ENCODE measurements around the gene CNTN1.

Gene CNTN1

DNA sequence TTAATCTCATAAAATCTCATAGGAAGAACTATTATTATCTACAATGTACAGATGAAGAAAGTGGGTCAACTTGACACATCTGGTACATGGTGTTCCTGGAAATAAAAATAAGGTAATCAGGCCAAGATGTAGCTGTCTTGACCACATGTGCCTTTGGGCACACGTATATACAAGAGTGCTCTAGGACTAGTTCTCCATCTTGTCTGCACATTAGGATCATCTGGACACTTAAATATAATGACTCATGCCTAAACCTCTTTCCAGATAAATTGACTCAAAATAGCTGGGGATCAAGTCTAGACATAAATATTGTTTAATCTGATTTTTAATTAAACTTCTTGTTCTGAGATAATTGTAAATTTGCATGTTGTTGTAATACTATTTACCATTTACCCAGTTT lies 182.6 kb downstream of the CNTN1 start:
- DNase-seq (ENCODE audit: low read depth, low spot score), result no peak
- Histone ChIP-seq H3K4me1 (ENCODE audit: insufficient read depth, insufficient read length) (no peaks in the 10 kb centered on the region), H3K9ac (ENCODE audit: insufficient read length, low read depth) (no peak overlapping the region), H3K4me3 (ENCODE audit: insufficient read length, low read depth) (no peak overlapping the region), H3K27me3 (ENCODE audit: insufficient read depth, insufficient read length) (no peaks in the 10 kb centered on the region), H3K36me3 (ENCODE audit: insufficient read depth, insufficient read length, low read length) (no peaks in the 10 kb centered on the region), H3K9me3 (ENCODE audit: insufficient read depth, low read length) (no peaks in the 10 kb centered on the region)
- TF ChIP-seq SUZ12 (IDR thresholded peaks at IDR 0.05; ENCODE audit: extremely low read depth, insufficient read depth, insufficient read length) (no peak), ZNF274 (IDR thresholded peaks at IDR 0.05; ENCODE audit: low read depth, low read length) (no peak), YY1 (IDR thresholded peaks at IDR 0.05; ENCODE audit: insufficient read depth, insufficient read length) (no peak)

GRCh38 chr12:40889329-40889728 lies 197.1 kb downstream of the CNTN1 start:
- H3K4me3 ChIP-seq (ENCODE audit: insufficient read length, low read depth), result no peak overlapping the region
- no peak for TF ChIP-seq ZNF274 (IDR thresholded peaks at IDR 0.05; ENCODE audit: low read depth, low read length)
- no peak for TF ChIP-seq YY1 (IDR thresholded peaks at IDR 0.05; ENCODE audit: insufficient read depth, insufficient read length)
- TF ChIP-seq SUZ12 (IDR thresholded peaks at IDR 0.05; ENCODE audit: extremely low read depth, insufficient read depth, insufficient read length), result no peak
- no peaks in the 10 kb centered on the region for H3K27me3 ChIP-seq (ENCODE audit: insufficient read depth, insufficient read length)
- no peaks in the 10 kb centered on the region for H3K4me1 ChIP-seq (ENCODE audit: insufficient read depth, insufficient read length)
- H3K9me3 ChIP-seq (ENCODE audit: insufficient read depth, low read length), result no peaks in the 10 kb centered on the region
- H3K36me3 ChIP-seq (ENCODE audit: insufficient read depth, insufficient read length, low read length), result no peaks in the 10 kb centered on the region
- H3K9ac ChIP-seq (ENCODE audit: insufficient read length, low read depth), result no peak overlapping the region
- no peak for DNase-seq (ENCODE audit: low read depth, low spot score)

DNA sequence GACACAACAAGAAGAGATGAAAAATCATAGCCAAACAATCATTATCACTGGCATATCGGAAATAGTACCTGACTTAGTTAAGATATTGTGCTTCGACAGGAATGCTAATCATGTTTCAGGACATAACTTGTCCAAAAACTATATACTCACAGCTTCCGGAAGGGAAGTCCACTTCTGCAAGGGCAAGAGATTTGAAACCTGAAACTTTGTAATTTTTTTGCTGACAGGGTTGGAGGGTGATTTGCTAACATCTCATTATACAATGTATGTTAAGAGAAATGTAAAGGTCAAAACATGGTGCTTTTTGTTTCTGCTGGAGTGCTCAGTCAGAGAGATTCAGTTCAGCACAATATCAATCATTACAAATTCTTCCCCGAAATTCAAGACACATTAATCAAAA lies 200.3 kb downstream of the CNTN1 start:
- no peak for DNase-seq (ENCODE audit: low read depth, low spot score)
- Histone ChIP-seq H3K9ac (ENCODE audit: insufficient read length, low read depth) (no peak overlapping the region), H3K9me3 (ENCODE audit: insufficient read depth, low read length) (no peaks in the 10 kb centered on the region), H3K27me3 (ENCODE audit: insufficient read depth, insufficient read length) (no peaks in the 10 kb centered on the region), H3K4me1 (ENCODE audit: insufficient read depth, insufficient read length) (no peaks in the 10 kb centered on the region), H3K4me3 (ENCODE audit: insufficient read length, low read depth) (no peak overlapping the region), H3K36me3 (ENCODE audit: insufficient read depth, insufficient read length, low read length) (no peaks in the 10 kb centered on the region)
- TF ChIP-seq SUZ12 (IDR thresholded peaks at IDR 0.05; ENCODE audit: extremely low read depth, insufficient read depth, insufficient read length) (no peak), ZNF274 (IDR thresholded peaks at IDR 0.05; ENCODE audit: low read depth, low read length) (no peak), YY1 (IDR thresholded peaks at IDR 0.05; ENCODE audit: insufficient read depth, insufficient read length) (no peak)

GRCh38 chr12:40898505-40898904 lies 206.3 kb downstream of the CNTN1 start:
- no peaks in the 10 kb centered on the region for H3K27me3 ChIP-seq (ENCODE audit: insufficient read depth, insufficient read length)
- H3K9me3 ChIP-seq (ENCODE audit: insufficient read depth, low read length), result no peaks in the 10 kb centered on the region
- no peaks in the 10 kb centered on the region for H3K4me1 ChIP-seq (ENCODE audit: insufficient read depth, insufficient read length)
- H3K36me3 ChIP-seq (ENCODE audit: insufficient read depth, insufficient read length, low read length), result no peaks in the 10 kb centered on the region
- no peak overlapping the region for H3K4me3 ChIP-seq (ENCODE audit: insufficient read length, low read depth)
- DNase-seq (ENCODE audit: low read depth, low spot score), result no peak
- TF ChIP-seq ZNF274 (IDR thresholded peaks at IDR 0.05; ENCODE audit: low read depth, low read length) (no peak), SUZ12 (IDR thresholded peaks at IDR 0.05; ENCODE audit: extremely low read depth, insufficient read depth, insufficient read length) (no peak), YY1 (IDR thresholded peaks at IDR 0.05; ENCODE audit: insufficient read depth, insufficient read length) (no peak)
- H3K9ac ChIP-seq (ENCODE audit: insufficient read length, low read depth), result no peak overlapping the region

DNA sequence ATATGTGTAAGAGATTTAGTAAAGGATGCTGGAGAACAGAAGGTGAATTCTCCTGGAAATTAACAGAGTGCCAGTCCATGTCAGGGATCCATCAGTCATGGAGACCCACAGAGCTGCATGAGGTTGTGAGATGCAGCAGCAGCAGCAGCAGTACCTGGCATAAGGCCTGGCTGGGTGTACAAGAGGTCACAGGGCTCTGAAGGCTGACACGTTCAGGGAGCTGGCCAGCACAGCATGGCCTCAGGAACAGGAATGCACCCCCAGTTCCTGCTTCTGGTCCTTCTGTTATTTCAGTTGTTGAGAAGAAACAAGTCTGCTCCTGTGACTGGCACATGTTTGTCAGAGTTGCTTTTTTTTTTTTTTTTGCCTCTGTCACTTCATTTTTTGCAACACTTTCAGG lies 210.8 kb downstream of the CNTN1 start:
- no peaks in the 10 kb centered on the region for H3K4me1 ChIP-seq (ENCODE audit: insufficient read depth, insufficient read length)
- no peaks in the 10 kb centered on the region for H3K36me3 ChIP-seq (ENCODE audit: insufficient read depth, insufficient read length, low read length)
- DNase-seq (ENCODE audit: low read depth, low spot score), result no peak
- TF ChIP-seq ZNF274 (IDR thresholded peaks at IDR 0.05; ENCODE audit: low read depth, low read length) (no peak), SUZ12 (IDR thresholded peaks at IDR 0.05; ENCODE audit: extremely low read depth, insufficient read depth, insufficient read length) (no peak), YY1 (IDR thresholded peaks at IDR 0.05; ENCODE audit: insufficient read depth, insufficient read length) (no peak)
- no peaks in the 10 kb centered on the region for H3K27me3 ChIP-seq (ENCODE audit: insufficient read depth, insufficient read length)
- H3K9ac ChIP-seq (ENCODE audit: insufficient read length, low read depth), result no peak overlapping the region
- H3K9me3 ChIP-seq (ENCODE audit: insufficient read depth, low read length), result no peaks in the 10 kb centered on the region
- H3K4me3 ChIP-seq (ENCODE audit: insufficient read length, low read depth), result no peak overlapping the region

DNA sequence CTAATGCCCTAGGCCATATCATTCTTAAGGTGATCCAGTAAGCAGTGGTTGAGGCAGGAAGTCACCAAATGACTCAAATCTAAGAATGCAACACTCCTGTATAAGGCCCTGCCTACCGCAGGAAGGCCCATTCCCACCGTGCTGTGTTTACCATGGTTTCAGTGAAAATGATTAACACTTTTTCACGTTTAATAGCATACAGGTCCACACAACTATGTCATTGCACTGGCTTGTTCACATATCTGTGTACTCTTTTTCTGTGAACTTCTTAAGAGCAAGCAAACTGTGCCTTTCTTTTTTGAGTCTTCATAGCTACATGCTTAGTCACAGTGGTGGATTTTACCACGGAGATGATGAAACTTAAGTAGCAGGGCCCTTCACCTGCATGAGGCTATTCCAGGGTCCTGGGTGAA lies 214.9 kb downstream of the CNTN1 start:
- no peak for DNase-seq (ENCODE audit: low read depth, low spot score)
- Histone ChIP-seq H3K9ac (ENCODE audit: insufficient read length, low read depth) (no peak overlapping the region), H3K4me3 (ENCODE audit: insufficient read length, low read depth) (no peak overlapping the region), H3K36me3 (ENCODE audit: insufficient read depth, insufficient read length, low read length) (no peaks in the 10 kb centered on the region), H3K9me3 (ENCODE audit: insufficient read depth, low read length) (no peaks in the 10 kb centered on the region), H3K4me1 (ENCODE audit: insufficient read depth, insufficient read length) (no peaks in the 10 kb centered on the region), H3K27me3 (ENCODE audit: insufficient read depth, insufficient read length) (no peaks in the 10 kb centered on the region)
- TF ChIP-seq SUZ12 (IDR thresholded peaks at IDR 0.05; ENCODE audit: extremely low read depth, insufficient read depth, insufficient read length) (no peak), YY1 (IDR thresholded peaks at IDR 0.05; ENCODE audit: insufficient read depth, insufficient read length) (no peak), ZNF274 (IDR thresholded peaks at IDR 0.05; ENCODE audit: low read depth, low read length) (no peak)

- Histone ChIP-seq H3K36me3 (ENCODE audit: insufficient read depth, insufficient read length, low read length) (no peaks in the 10 kb centered on the region), H3K27me3 (ENCODE audit: insufficient read depth, insufficient read length) (no peaks in the 10 kb centered on the region)
Observed at GRCh38 chr12:40911676-40912075, 219.4 kb downstream of the CNTN1 start.

More at GRCh38 chr12:40911676-40912075, 219.4 kb downstream of the CNTN1 start:
- Histone ChIP-seq H3K4me1 (ENCODE audit: insufficient read depth, insufficient read length) (no peaks in the 10 kb centered on the region), H3K4me3 (ENCODE audit: insufficient read length, low read depth) (no peak overlapping the region), H3K9me3 (ENCODE audit: insufficient read depth, low read length) (no peaks in the 10 kb centered on the region), H3K9ac (ENCODE audit: insufficient read length, low read depth) (no peak overlapping the region)
- TF ChIP-seq SUZ12 (IDR thresholded peaks at IDR 0.05; ENCODE audit: extremely low read depth, insufficient read depth, insufficient read length), result no peak
- TF ChIP-seq YY1 (IDR thresholded peaks at IDR 0.05; ENCODE audit: insufficient read depth, insufficient read length), result no peak
- TF ChIP-seq ZNF274 (IDR thresholded peaks at IDR 0.05; ENCODE audit: low read depth, low read length), result no peak
- no peak for DNase-seq (ENCODE audit: low read depth, low spot score)

Data from NT2/D1 (cell line).